Activated T-cell treated with anti-CD3 and anti-CD28 coated beads for 48 hours (primary cell): Measurements from ENCODE around the gene CEP112.

ENCODE experiments used
- DNase-seq: peaks from one replicate; pipeline ENCODE4 v3.0.0-alpha.2; 2020; ENCODE audit warnings: low read depth

Gene CEP112

GRCh38 chr17:66076546-66077190 is 115.3 kb downstream of the CEP112 start:
- DNase-seq = no peak

GRCh38 chr17:66073384-66073783 is 118.5 kb downstream of the CEP112 start:
- DNase-seq = no peak

- no peak for DNase-seq
Observed at GRCh38 chr17:66063686-66064085, 128.2 kb downstream of the CEP112 start.

- no peak for DNase-seq
Observed at GRCh38 chr17:66056148-66056547, 135.8 kb downstream of the CEP112 start.

GRCh38 chr17:66054242-66054641 is 137.7 kb downstream of the CEP112 start:
- no peak for DNase-seq

- DNase-seq = no peak
Observed at GRCh38 chr17:66044083-66044482, 147.8 kb downstream of the CEP112 start.

- DNase-seq = no peak
Observed at GRCh38 chr17:66043419-66043818, 148.5 kb downstream of the CEP112 start.

- no peak for DNase-seq
Observed at GRCh38 chr17:66040402-66040801, 151.5 kb downstream of the CEP112 start.

GRCh38 chr17:66038125-66038524 is 153.8 kb downstream of the CEP112 start:
- DNase-seq = no peak

- no peak for DNase-seq
Observed at GRCh38 chr17:66037221-66037620, 154.7 kb downstream of the CEP112 start.

GRCh38 chr17:66032082-66032712 is 159.7 kb downstream of the CEP112 start:
- no peak for DNase-seq

GRCh38 chr17:66025551-66025950 is 166.4 kb downstream of the CEP112 start:
- DNase-seq = no peak

GRCh38 chr17:66021757-66022156 is 170.2 kb downstream of the CEP112 start:
- DNase-seq = no peak

- no peak for DNase-seq
Observed at GRCh38 chr17:66018786-66019185, 173.1 kb downstream of the CEP112 start.

- DNase-seq = no peak
Observed at GRCh38 chr17:66016231-66016630, 175.7 kb downstream of the CEP112 start.

GRCh38 chr17:66008680-66009079 is 183.3 kb downstream of the CEP112 start:
- no peak for DNase-seq

- DNase-seq = no peak
Observed at GRCh38 chr17:66006654-66007053, 185.3 kb downstream of the CEP112 start.

GRCh38 chr17:66002812-66003211 is 189.1 kb downstream of the CEP112 start:
- DNase-seq = no peak

- DNase-seq = no peak
Observed at GRCh38 chr17:66002063-66002585, 189.8 kb downstream of the CEP112 start.

GRCh38 chr17:66000216-66000615 is 191.7 kb downstream of the CEP112 start:
- no peak for DNase-seq

GRCh38 chr17:65998675-65999074 is 193.3 kb downstream of the CEP112 start:
- no peak for DNase-seq

GRCh38 chr17:65994679-65995078 is 197.3 kb downstream of the CEP112 start:
- no peak for DNase-seq

GRCh38 chr17:65994114-65994513 is 197.8 kb downstream of the CEP112 start:
- DNase-seq = no peak

- DNase-seq = no peak
Observed at GRCh38 chr17:65990593-65990992, 201.3 kb downstream of the CEP112 start.
